Gastroesophageal sphincter (tissue), 4 donors: ENCODE results near the gene DZIP3. TPM values are rescaled to one million over a fixed set of nuclear protein-coding genes. Genes with fewer than 3 reads are reported as not detected.
"Not testable (repeated sequence)": the region's sequence is repeated elsewhere in the genome, so short reads cannot be mapped to it uniquely, and the experiment has no call there.

Experiments used
- ATAC-seq: fragments of 150-250 bp; one replicate; pipeline ENCODE4 v1.9.1; 2016; ENCODE audit warnings: mild to moderate bottlenecking, moderate library complexity
- H3K27ac ChIP-seq, 4 donors: fragments of 200-600 bp; sonication (generic) in 3 of 4; 1 replicate in 3 of 4; 2 replicates in 1 of 4; pipeline ENCODE4 v1.5.1; 2016 to 2019
- H3K27me3 ChIP-seq: fragments of 200-600 bp; sonication (generic); one replicate; pipeline ENCODE4 v1.5.1; 2019
- H3K36me3 ChIP-seq, 2 donors: fragments of 200-600 bp; sonication (generic); one replicate each; pipeline ENCODE4 v1.5.1; 2019; ENCODE audit warnings: control low read depth in 1 of 2
- H3K4me1 ChIP-seq, 3 donors: fragments of 200-600 bp; sonication (generic); 1 replicate in 2 of 3; 2 replicates in 1 of 3; pipeline ENCODE4 v1.5.1; 2016 to 2019; ENCODE audit warnings: control low read depth in 2 of 3
- H3K4me3 ChIP-seq, 2 donors: fragments of 200-600 bp; sonication (generic); one replicate each; pipeline ENCODE4 v1.5.1; 2019; ENCODE audit warnings: mild to moderate bottlenecking in 1 of 2, moderate library complexity in 1 of 2
- H3K9me3 ChIP-seq, 3 donors: fragments of 200-600 bp; sonication (generic); one replicate each; pipeline ENCODE4 v1.5.1; 2017 to 2019; ENCODE audit warnings: control low read depth in 2 of 3
- CTCF ChIP-seq, 4 experiments: fragments of 200-600 bp in 2 of 4; fragments of 450-650 bp in 2 of 4; sonication (generic) in 1 of 4; IDR thresholded peaks; one replicate each; pipeline ENCODE4 v1.5.1; 2017 to 2019; ENCODE audit warnings: antibody characterized with exemption in 4 of 4, mild to moderate bottlenecking in 2 of 4, moderate library complexity in 2 of 4
- EP300 ChIP-seq: sonication (generic); formaldehyde crosslinking; IDR thresholded peaks from one replicate; pipeline ENCODE4 v1.6.1; 2017; ENCODE audit warnings: antibody characterized with exemption, mild to moderate bottlenecking
- POLR2A ChIP-seq, 2 donors: fragments of 450-650 bp; IDR thresholded peaks; one replicate each; pipeline ENCODE4 v1.6.1; 2017; ENCODE audit warnings: antibody characterized with exemption in 2 of 2, mild to moderate bottlenecking in 2 of 2, moderate library complexity in 1 of 2
- POLR2AphosphoS5 ChIP-seq: sonication (generic); formaldehyde crosslinking; IDR thresholded peaks from one replicate; pipeline ENCODE4 v1.6.1; 2017; ENCODE audit warnings: antibody characterized with exemption
- WGBS, 2 donors: methylation state at CpG; one replicate each; pipeline ENCODE4 v1.1.5; 2018; ENCODE audit warnings: low coverage in 1 of 2; 5-methylcytosine and 5-hydroxymethylcytosine counted together
- total RNA-seq, 4 donors: library from RNA; depleted of rRNA; stranded (reverse); fragments of >200 nt; gene quantifications; one replicate each; pipeline ENCODE4 v1.1.0, GENCODE V29; 2016

DZIP3 gene
- total RNA-seq, 4 donors from 2014 or later = 8.3 to 20.5 (median 10.0) TPM

GRCh38 chr3:108603691-108604090 is 14.2 kb downstream of the DZIP3 start:
- no peaks in the 10 kb centered on the region for H3K36me3 ChIP-seq
- no peaks in the 10 kb centered on the region for H3K27me3 ChIP-seq
- H3K9me3 ChIP-seq = no peaks in the 10 kb centered on the region
- no peak overlapping the region for H3K4me3 ChIP-seq
- no peak for ATAC-seq
- no peak for TF ChIP-seq CTCF (IDR thresholded peaks at IDR 0.05)
- TF ChIP-seq POLR2AphosphoS5 = no peak
- no peak for TF ChIP-seq POLR2A (IDR thresholded peaks at IDR 0.05)
- no peak for TF ChIP-seq EP300
- peaks cover 0 to 23% (median 0%) of the 10 kb centered on the region in 3 donors for H3K4me1 ChIP-seq
- H3K27ac ChIP-seq = peak overlapping the region in 1 of 4 donors; percentile 60

GRCh38 chr3:108605028-108605427 is 15.5 kb downstream of the DZIP3 start:
- no peak for ATAC-seq
- H3K4me1 ChIP-seq = peaks cover 0 to 23% (median 0%) of the 10 kb centered on the region in 3 donors
- H3K27ac ChIP-seq = no peak overlapping the region
- H3K27me3 ChIP-seq = no peaks in the 10 kb centered on the region
- no peaks in the 10 kb centered on the region for H3K9me3 ChIP-seq
- no peak overlapping the region for H3K4me3 ChIP-seq
- TF ChIP-seq POLR2AphosphoS5 = no peak
- TF ChIP-seq CTCF (IDR thresholded peaks at IDR 0.05) = no peak
- TF ChIP-seq POLR2A (IDR thresholded peaks at IDR 0.05) = no peak
- no peak for TF ChIP-seq EP300
- H3K36me3 ChIP-seq = no peaks in the 10 kb centered on the region
- 95 to 97% methylated on average over 2 of the region's 2 CpGs for WGBS, 2 donors

GRCh38 chr3:108605491-108605890 is 16.0 kb downstream of the DZIP3 start:
- peaks cover 0 to 23% (median 0%) of the 10 kb centered on the region in 3 donors for H3K4me1 ChIP-seq
- no peaks in the 10 kb centered on the region for H3K9me3 ChIP-seq
- H3K4me3 ChIP-seq = no peak overlapping the region
- H3K36me3 ChIP-seq = peaks cover 0 to 5% of the 10 kb centered on the region in 2 donors
- no peak overlapping the region for H3K27ac ChIP-seq
- TF ChIP-seq POLR2AphosphoS5 (no peak), CTCF (IDR thresholded peaks at IDR 0.05) (no peak), EP300 (no peak), POLR2A (IDR thresholded peaks at IDR 0.05) (no peak)
- no peaks in the 10 kb centered on the region for H3K27me3 ChIP-seq
- ATAC-seq = no peak
- 88 to 90% methylated on average over 1 to 4 of the region's 4 CpGs for WGBS, 2 donors

- Histone ChIP-seq H3K36me3 (peaks cover 0 to 24% of the 10 kb centered on the region in 2 donors), H3K4me3 (no peak overlapping the region), H3K9me3 (no peaks in the 10 kb centered on the region), H3K27ac (no peak overlapping the region), H3K4me1 (no peaks in the 10 kb centered on the region), H3K27me3 (no peaks in the 10 kb centered on the region)
- no peak for ATAC-seq
- 77 to 78% methylated on average over 4 of the region's 4 CpGs for WGBS, 2 donors
- TF ChIP-seq CTCF (IDR thresholded peaks at IDR 0.05) (no peak), POLR2A (IDR thresholded peaks at IDR 0.05) (no peak), EP300 (no peak), POLR2AphosphoS5 (no peak)
These were observed 19.2 kb downstream of the DZIP3 start for GRCh38 chr3:108608750-108609149.

- no peaks in the 10 kb centered on the region for H3K27me3 ChIP-seq
- 93 to 100% methylated on average over 1 of the region's 1 CpG for WGBS, 2 donors
- TF ChIP-seq POLR2AphosphoS5 (no peak), CTCF (IDR thresholded peaks at IDR 0.05) (no peak), POLR2A (IDR thresholded peaks at IDR 0.05) (no peak), EP300 (no peak)
- H3K4me1 ChIP-seq = no peaks in the 10 kb centered on the region
- no peak overlapping the region for H3K4me3 ChIP-seq
- ATAC-seq = no peak
- H3K36me3 ChIP-seq = peaks cover 0 to 30% of the 10 kb centered on the region in 2 donors
- no peak overlapping the region for H3K27ac ChIP-seq
- no peaks in the 10 kb centered on the region for H3K9me3 ChIP-seq
These were observed 21.1 kb downstream of the DZIP3 start for GRCh38 chr3:108610651-108611050.

DNA sequence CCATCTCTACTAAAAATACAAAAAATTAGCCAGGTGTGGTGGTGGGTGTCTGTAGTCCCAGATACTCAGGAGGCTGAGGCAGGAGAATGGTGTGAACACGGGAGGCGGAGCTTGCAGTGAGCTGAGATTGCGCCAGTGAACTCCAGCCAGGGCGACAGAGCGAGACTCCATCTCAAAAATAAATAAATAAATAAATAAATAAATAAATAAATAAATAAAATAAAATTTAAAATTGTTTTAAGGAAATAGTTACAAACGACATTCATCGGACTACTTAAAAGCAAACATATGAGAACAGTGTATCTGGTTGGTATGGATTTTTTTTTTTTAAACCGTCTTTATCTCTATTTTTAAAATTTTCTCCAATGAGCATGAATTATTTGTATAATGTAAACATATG is 26.6 kb downstream of the DZIP3 start:
- WGBS, 2 donors = 93 to 96% methylated on average over 5 to 8 of the region's 8 CpGs

More for the DNA sequence above, 26.6 kb downstream of the DZIP3 start:
- ATAC-seq, H3K27ac ChIP-seq, H3K4me1 ChIP-seq, H3K9me3 ChIP-seq, H3K27me3 ChIP-seq, H3K4me3 ChIP-seq: not testable (repeated sequence)
- peaks cover 0 to 62% of the 10 kb centered on the region in 2 donors for H3K36me3 ChIP-seq
